Activated CD8-positive, alpha-beta memory T cell treated with anti-CD3 and anti-CD28 coated beads for 4 hours (primary cell): ENCODE results near the gene MCF2L2.

Source experiments
- DNase-seq, 2 donors: peaks; one replicate each; pipeline ENCODE4 v3.0.0-alpha.2; 2020; ENCODE audit warnings: low read depth in 2 of 2

The MCF2L2 gene

DNA sequence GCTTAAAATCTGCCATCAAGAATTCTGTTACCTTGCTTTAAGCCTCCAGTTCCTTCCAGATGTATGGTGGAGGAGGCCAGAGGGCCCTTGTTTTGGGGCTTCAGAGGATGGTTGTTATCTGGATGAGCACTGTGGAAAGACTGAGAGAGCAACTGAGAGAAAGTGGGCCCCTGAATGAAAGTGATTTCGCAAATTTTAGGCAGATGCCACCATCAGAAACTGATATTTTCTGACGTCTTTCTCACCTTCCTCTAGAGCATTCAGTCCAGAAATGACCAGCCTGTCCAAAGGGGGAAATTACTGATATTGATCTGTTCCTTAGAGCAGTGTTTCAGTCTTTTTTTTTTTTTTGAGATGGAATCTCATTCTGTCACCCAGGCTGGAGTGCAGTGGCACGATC is 162.0 kb downstream of the MCF2L2 start:
- DNase-seq: no peak

DNA sequence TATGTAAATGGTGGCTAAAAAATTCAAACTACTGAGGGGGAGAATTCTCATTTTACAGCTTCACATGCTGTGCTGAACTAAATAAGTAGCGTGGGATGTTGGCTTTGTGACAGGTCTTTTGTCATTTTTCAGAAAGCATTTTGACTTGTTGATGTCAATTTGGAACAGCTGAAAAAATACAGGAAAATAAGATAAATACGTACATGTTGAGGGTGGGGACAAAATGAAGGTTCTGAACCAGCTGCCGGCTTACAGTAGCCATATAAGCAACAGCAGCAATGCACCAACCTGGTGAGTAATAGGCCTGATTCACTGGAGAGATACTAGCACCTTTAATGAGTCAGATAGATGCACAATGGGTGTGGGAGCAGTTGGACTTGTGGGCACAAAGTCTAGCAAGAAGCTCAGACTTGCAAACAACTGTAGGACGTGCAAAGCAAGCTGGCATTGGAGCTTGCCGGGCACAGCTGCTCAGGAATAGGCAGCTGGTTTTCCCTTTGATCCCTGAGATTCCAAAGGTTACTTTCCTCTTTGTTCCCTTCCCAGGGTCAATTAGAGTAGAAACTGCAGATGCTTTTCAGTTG is 162.5 kb downstream of the MCF2L2 start:
- peak in 1 of 2 donors; percentile 8 for DNase-seq

- no peak for DNase-seq
Measured at GRCh38 chr3:183265157-183265642, 163.2 kb downstream of the MCF2L2 start.

DNA sequence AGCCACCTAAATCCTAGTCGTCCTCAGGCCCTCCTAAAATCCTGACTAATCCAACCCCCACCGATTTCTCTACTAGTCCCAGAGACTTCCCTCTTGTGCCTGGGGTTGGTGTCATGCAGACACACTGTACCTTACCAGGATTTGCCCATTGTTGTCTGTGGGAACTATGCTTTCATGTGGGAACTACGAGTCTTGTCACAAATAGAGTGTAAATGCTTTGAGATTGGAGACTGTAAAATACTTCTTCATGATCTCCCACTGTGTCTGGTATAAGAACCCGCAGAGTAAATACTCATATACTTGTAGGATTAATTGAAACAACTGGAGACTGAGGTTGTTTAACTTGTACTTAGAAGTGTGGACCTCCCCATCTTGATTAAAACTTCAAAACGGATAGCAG is 164.2 kb downstream of the MCF2L2 start:
- no peak for DNase-seq

DNA sequence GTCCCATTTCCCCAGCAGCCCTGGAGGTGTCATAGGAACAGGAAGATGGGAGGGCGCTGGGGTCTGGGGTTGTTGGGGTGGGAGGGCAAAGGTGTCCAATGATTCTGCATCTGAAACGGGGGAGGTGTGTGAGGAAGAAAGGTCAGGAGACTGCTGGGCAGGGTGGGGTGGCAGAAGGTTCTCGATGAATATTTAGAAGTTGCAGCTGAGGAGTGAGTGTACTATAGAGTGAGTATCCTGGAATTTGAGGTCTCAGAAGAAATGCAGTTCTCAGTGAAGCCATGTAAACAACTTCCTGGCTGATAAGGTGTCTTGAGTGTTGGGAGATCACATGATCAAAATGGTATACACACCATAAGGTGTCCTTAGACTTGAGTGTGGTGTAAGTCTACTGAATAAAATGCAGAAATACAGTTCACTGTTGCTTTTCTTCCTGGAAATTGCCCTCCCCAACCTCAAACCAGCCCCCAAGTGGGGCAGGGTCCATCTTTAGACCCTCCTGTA is 165.5 kb downstream of the MCF2L2 start:
- no peak for DNase-seq

DNA sequence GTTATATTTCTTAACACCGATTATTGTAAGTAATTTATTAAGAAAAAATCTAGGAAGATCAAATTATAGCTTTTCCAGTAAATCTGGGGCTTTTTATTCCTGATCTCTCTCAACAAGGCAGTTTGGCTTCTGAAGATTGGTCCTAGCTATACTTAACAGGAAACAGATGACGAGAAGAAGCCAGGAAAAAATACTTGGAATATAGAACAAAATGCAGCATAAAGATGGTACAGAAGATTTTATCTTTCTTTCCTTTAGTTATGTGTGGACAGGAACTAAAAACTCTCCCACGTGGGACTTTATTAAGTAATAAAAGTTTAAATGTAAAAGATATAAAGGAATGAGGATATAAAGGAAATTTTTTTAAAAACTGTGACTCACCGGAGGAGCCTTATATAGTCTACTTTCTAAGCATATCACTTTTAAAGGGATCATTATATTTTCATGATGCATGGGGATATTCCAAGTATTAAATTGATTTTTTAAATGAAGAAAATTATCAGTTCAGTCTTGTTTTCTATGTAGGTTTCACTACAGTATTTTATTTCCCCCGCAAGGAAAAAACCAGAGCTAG is 167.2 kb downstream of the MCF2L2 start:
- no peak for DNase-seq

DNA sequence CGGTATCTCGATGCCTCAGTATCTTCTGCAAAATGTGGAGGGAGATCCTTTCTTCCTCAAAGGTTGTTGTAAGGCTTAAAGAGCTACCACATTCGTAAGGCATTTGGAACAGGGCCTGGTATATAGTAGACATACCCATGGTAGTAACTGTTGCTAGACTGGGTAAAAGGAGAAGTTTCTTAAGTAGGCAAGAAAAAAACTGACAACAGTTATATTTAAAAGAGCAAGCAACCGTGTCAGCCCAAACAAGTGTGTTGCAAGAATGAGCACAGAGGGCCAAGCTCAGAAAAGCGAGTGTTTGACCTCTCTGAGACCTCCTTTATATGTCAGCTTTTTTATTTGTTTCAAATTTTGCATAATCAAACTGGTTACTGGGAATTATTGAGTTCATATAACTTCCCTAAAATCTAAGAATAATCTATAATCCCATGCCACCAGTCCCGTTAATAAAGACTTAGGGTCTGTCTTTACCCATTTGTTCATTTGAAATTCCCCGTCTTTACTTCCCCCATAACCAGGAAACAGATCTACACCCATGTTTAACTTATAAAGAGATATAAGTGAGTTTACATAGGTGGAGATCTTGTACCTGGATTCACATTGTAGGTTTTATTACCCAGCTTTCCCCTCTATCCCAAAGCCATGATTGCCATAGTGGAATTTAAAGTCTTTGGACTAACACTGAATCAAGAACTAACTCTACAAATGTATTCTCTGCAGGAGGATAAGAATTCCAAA is 168.1 kb downstream of the MCF2L2 start:
- DNase-seq: no peak

GRCh38 chr3:183259621-183260020 is 168.8 kb downstream of the MCF2L2 start:
- no peak for DNase-seq

GRCh38 chr3:183259087-183259486 is 169.3 kb downstream of the MCF2L2 start:
- no peak for DNase-seq

- DNase-seq: no peak
Measured at GRCh38 chr3:183255348-183255730, 173.1 kb downstream of the MCF2L2 start.

GRCh38 chr3:183254487-183255347 is 173.7 kb downstream of the MCF2L2 start:
- DNase-seq: no peak

DNA sequence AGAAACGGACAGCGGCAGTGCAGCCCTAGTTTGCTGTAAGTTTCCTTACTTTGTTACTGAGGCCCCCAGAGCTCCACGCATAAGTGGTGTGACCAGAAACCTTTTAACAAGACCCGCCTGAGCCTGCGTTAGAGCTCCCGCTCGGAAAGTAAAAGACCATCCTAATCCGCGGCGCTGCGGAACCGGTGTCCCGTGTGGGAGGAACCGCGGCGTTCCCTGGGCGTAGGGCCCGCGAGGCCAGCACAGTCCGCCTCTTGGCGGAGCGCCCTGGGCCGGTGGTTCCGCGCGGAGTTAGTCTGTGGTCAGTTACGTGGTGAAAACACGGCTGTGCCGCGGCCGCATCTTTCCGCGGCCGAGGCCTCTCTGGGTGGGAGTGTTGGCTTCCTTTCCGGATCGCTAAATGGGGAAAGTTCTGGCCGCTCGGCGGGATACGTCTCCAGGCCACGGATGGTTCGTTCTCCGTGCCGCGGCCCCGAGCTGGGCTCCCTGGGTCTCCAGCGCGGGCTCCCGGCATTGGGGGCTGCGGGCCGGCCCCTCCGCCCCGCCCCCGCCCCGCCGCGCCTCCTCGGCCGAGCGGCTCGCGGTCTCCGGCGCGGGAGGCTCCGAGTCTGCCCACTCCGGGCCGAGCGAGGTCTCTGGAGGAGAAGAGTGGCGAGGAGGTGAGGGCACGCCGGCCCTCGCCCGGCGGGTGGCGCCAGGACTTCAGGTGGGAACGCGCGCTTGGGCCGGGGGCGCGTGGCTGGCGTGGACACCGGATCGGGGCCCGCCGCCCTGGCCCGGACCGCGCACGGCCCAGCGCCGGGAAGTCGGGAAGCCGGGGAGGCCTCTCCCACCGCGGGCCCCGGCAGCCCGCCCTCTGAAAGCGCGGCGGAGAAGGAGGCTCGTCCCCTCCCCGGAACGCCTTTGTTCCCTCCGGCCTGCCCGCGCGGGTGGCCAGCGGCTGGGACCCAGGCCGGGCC is 174.6 kb downstream of the MCF2L2 start:
- DNase-seq: no peak

DNA sequence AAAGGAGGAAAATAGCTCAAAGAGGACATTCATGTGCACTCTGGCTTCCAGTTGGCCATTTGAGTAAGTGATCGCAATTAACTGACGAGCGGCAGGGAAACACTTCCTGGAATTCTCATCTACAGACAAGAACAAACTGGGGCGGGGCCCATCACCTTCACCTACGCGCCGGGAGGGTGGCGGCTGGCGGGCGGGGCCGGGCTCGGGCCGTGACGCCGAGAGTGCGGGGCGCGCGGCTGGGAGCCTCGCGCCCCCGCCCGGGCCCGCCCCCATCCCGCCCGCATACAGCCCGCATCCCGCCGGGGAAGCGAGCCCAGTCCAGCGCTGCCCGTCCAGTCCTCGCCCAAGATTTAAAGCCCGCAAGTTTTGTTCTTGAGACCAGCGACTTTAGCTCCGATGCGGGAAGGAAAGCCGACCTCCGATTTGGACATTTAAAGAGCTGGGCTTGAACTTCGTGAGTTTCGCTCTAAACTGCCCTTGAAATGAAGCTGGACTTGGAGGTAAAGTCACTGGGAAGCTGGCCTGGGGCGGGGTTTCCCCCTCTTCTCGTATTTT is 175.4 kb downstream of the MCF2L2 start, which contains the start of gene B3GNT5:
Gene B3GNT5 (plus strand): TSS at position 281 of the 555 bp plus-strand sequence. CDS start 16,546 bp downstream, outside the sequence.
- peak in 1 of 2 donors; percentile 21 for DNase-seq

GRCh38 chr3:183252118-183252782 is 176.2 kb downstream of the MCF2L2 start:
- DNase-seq: no peak

DNA sequence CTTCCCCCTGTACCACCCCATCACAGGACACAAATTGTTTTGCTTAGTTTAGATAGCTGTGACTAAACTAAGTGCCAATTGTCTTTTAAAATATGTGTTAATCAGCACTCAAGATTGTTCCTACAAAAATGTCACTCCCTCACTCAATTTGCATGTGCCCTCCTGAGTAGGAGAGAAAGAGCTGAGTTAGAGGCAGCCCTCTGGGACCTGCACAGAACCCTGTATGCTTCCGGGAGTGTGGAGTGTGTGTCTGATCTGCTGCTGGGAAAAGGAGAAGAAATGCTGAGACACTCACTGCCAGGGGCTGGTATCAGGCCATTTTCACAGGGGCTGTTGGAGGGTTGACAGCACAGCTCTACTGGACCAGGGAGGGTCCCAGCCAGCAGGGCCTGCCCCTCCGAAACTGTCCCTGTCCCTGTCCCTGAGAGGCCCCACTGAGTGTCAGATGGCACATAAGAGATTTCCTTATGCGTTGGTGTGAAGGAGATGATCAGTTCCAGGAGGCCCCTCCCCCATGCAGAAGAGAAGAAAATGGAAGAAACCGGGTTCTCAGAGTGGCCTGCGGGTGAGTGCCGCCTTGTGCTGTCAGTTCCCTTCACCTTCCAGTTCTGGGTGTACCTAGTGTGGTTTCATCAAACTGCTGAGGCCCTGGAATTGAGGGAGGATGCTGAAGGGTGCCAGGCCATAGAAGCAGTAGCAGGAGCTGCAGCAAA is 179.3 kb downstream of the MCF2L2 start:
- no peak for DNase-seq

DNA sequence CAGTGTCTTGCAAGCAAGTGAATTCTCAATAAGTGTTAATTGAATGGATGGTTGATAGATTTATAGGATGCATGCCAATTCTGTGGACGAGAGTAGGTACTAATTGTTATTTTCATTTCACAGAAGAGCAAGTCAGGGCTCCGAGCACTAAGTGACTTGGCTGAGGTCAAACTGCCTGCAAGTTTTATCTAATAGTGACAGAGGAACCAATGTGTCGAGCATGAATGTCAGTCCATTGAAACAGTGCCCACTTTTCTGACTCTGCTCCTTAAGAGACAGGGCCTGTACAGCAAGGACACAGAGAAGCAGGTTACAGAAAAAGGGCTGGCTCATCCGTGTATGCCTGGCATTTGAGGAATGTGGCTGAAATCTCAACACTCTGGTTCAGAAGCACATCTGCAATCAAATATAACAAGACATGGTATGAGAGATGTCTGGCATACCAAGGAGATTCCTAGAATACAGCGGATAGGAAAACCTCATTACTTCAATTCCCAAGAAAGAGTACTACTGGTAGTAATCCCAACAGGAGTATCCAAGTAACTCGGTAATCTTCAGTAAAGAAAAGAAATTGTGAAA is 181.3 kb downstream of the MCF2L2 start:
- no peak for DNase-seq

DNA sequence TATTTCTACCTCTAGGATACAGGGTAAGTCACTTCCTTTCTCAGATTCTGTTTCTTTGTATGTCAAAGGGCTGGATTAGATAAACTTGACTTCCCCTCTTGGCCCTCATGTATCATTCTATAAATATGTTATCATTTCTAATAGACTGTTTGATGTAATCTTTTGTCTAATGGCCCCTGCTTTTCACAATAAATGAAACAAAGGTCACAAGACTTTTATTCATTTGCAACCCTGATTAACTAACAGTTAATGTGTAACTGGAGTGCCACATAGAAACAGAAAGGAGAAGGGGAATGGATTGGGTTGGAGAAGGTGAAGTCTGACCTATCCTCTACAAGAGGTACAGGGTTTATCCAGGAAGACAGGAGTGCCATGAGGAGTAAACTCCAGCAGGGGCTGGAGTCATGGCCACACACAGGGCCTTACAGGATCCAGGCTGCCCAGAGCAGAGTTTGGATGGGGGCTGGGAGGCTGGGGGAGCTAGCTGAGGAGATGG is 183.4 kb downstream of the MCF2L2 start:
- DNase-seq: no peak

- DNase-seq: no peak
Measured at GRCh38 chr3:183244219-183244618, 184.2 kb downstream of the MCF2L2 start.

- no peak for DNase-seq
Measured at GRCh38 chr3:183242431-183242830, 186.0 kb downstream of the MCF2L2 start.
